ENCODE measurements around the gene ARSG. TPM values are rescaled to one million over a fixed set of nuclear protein-coding genes. Genes with fewer than 3 reads are reported as not detected.

ARSG gene
- total RNA-seq, 1 donor from 2014 or later = 10.4 TPM

- intact Hi-C loops (cut with micrococcal nuclease) = no loop called here
Measured at GRCh38 chr17:68422821-68423220, 131.5 kb downstream of the ARSG start.

GRCh38 chr17:68423251-68423650 lies 132.0 kb downstream of the ARSG start:
- intact Hi-C loops (cut with micrococcal nuclease) = no loop called here

GRCh38 chr17:68424203-68424602 lies 132.9 kb downstream of the ARSG start:
- intact Hi-C loops (cut with micrococcal nuclease) = no loop called here

GRCh38 chr17:68424861-68425260 lies 133.6 kb downstream of the ARSG start:
- intact Hi-C loops (cut with micrococcal nuclease) = no loop called here

GRCh38 chr17:68425979-68426378 lies 134.7 kb downstream of the ARSG start:
- intact Hi-C loops (cut with micrococcal nuclease) = no loop called here

- intact Hi-C loops (cut with micrococcal nuclease) = no loop called here
Measured at GRCh38 chr17:68427575-68427974, 136.3 kb downstream of the ARSG start.

- intact Hi-C loops (cut with micrococcal nuclease) = no loop called here
Measured at GRCh38 chr17:68428498-68429172, 137.3 kb downstream of the ARSG start.

- intact Hi-C loops (cut with micrococcal nuclease) = no loop called here
Measured at GRCh38 chr17:68429881-68430280, 138.6 kb downstream of the ARSG start.

GRCh38 chr17:68431045-68431608 lies 139.8 kb downstream of the ARSG start:
- intact Hi-C loops (cut with micrococcal nuclease) = loop anchor here (1.0 kb wide), 1 partner anchor 168 kb away; no protein-coding TSS in a partner anchor

GRCh38 chr17:68431661-68432071 lies 140.4 kb downstream of the ARSG start:
- intact Hi-C loops (cut with micrococcal nuclease) = loop anchor here (1.0 kb wide), 1 partner anchor 168 kb away; no protein-coding TSS in a partner anchor

GRCh38 chr17:68432086-68432864 lies 141.0 kb downstream of the ARSG start:
- intact Hi-C loops (cut with micrococcal nuclease) = no loop called here

- intact Hi-C loops (cut with micrococcal nuclease) = no loop called here
Measured at GRCh38 chr17:68433211-68433610, 141.9 kb downstream of the ARSG start.

GRCh38 chr17:68433911-68434508 lies 142.7 kb downstream of the ARSG start:
- intact Hi-C loops (cut with micrococcal nuclease) = no loop called here

GRCh38 chr17:68435361-68435760 lies 144.1 kb downstream of the ARSG start:
- intact Hi-C loops (cut with micrococcal nuclease) = loop anchor here (5.0 kb wide), 1 partner anchor 38 kb away; no protein-coding TSS in a partner anchor

GRCh38 chr17:68435876-68436842 lies 144.9 kb downstream of the ARSG start:
- intact Hi-C loops (cut with micrococcal nuclease) = loop anchor here (1.0 to 5.0 kb wide), 9 partner anchors 27 to 264 kb away; partner anchors contain the start of genes ARSG and SLC16A6

- intact Hi-C loops (cut with micrococcal nuclease) = loop anchor here (1.0 to 5.0 kb wide), 4 partner anchors 19 to 255 kb away; partner anchors contain the start of gene WIPI1
Measured at GRCh38 chr17:68437979-68438822, 146.9 kb downstream of the ARSG start.

- intact Hi-C loops (cut with micrococcal nuclease) = loop anchor here (5.0 kb wide), 1 partner anchor 42 kb away; no protein-coding TSS in a partner anchor
Measured at GRCh38 chr17:68439656-68440290, 148.5 kb downstream of the ARSG start.

GRCh38 chr17:68440526-68440925 lies 149.2 kb downstream of the ARSG start:
- intact Hi-C loops (cut with micrococcal nuclease) = no loop called here

Data from T-helper 2 cell treated with Interferon-gamma antibody and Interleukin-4, amounts not matched to agents 100 ng/mL and 5 ng/mL, for 36 hours (primary cell).